ENCODE data around the gene BUB3. TPM values are rescaled to one million over a fixed set of nuclear protein-coding genes. Genes with fewer than 3 reads are reported as not detected.

BUB3 gene
- total and polyA plus RNA-seq, 2 of the 8 experiments (the other 6 are each of a cell fraction or from before 2014, with no cell fraction given): 183 to 207 TPM

DNA sequence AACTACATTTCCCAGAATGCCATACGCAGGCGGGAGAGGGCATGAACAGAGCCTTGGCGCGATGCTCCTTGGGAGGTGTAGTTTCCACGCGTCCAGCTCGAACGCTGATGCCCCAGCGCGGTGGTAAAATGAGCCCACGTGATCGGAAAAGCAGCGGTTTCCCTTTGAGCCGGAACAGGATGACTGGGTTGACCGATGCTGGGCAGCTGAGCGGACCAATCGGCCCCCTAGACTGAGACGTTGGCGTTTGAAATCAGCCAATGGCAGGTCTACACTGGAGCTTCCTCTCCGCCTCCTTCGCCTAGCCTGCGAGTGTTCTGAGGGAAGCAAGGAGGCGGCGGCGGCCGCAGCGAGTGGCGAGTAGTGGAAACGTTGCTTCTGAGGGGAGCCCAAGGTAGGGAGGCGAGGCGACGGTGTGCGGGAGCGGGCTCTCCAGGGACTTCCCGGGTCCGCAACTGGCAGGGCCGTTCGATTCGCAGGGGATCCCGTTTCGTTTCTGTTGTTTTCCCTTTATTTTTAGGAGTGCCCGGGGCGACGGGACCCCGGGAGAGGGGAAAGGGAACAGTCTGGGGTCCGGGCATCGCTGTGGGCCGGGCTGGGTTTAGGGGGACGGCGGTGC, at the start of gene BUB3 (continued):
- TF ChIP-seq ASH2L (IDR thresholded peaks at IDR 0.05; ENCODE audit: low read length): peak; percentile 88
- no peak for TF ChIP-seq EZH2 (IDR thresholded peaks at IDR 0.05; ENCODE audit: low read depth, low read length, severe bottlenecking)
- TF ChIP-seq NRF1 (IDR thresholded peaks at IDR 0.05; ENCODE audit: low read depth, low read length): no peak
- TF ChIP-seq GTF2F1 (IDR thresholded peaks at IDR 0.05; ENCODE audit: borderline replicate concordance, low read depth, low read length): no peak
- no peak for TF ChIP-seq TAF7 (optimal IDR thresholded peaks at IDR 0.05; ENCODE audit: borderline replicate concordance, low read depth, low read length)
- 0 out of 2 replicates have a peak, but pooled peaks have one; percentile 55 for TF ChIP-seq RBBP5 (IDR thresholded peaks at IDR 0.05; ENCODE audit: borderline replicate concordance, low read depth, low read length)
- TF ChIP-seq SIX5 (IDR thresholded peaks at IDR 0.05; ENCODE audit: low read depth, low read length): peak; percentile 97

All from H1 (cell line).